Hepatocyte (in vitro differentiated cells): ENCODE results near the gene MATCAP1. TPM values are rescaled to one million over a fixed set of nuclear protein-coding genes. Genes with fewer than 3 reads are reported as not detected.

ENCODE experiments used
- DNase-seq: peaks from one replicate; pipeline ENCODE4 v3.0.0-alpha.2; 2016; ENCODE audit warnings: low spot score
- H2AFZ ChIP-seq: fragments of 200-600 bp; sonication (generic); 2 replicates; pipeline ENCODE4 v1.6.0; 2016; ENCODE audit warnings: antibody characterized with exemption, mild to moderate bottlenecking
- H3K27ac ChIP-seq: fragments of 200-600 bp; sonication (generic); 2 replicates; pipeline ENCODE4 v1.5.1; 2016; ENCODE audit warnings: mild to moderate bottlenecking
- H3K27me3 ChIP-seq: fragments of 200-600 bp; sonication (generic); 2 replicates; pipeline ENCODE4 v1.6.1; 2016
- H3K36me3 ChIP-seq: fragments of 200-600 bp; sonication (generic); replicated peaks from 2 replicates; pipeline ENCODE4 v1.5.1; 2016; ENCODE audit warnings: low read depth; ENCODE audit not compliant: insufficient read depth
- H3K4me1 ChIP-seq: fragments of 200-600 bp; sonication (generic); 2 replicates; pipeline ENCODE4 v1.5.1; 2016; ENCODE audit warnings: mild to moderate bottlenecking, moderate library complexity; ENCODE audit not compliant: insufficient read depth
- H3K4me2 ChIP-seq: fragments of 200-600 bp; sonication (generic); 2 replicates; pipeline ENCODE4 v1.6.0; 2016
- H3K4me3 ChIP-seq: fragments of 200-600 bp; sonication (generic); 2 replicates; pipeline ENCODE4 v1.5.1; 2016; ENCODE audit warnings: mild to moderate bottlenecking
- H3K79me2 ChIP-seq: fragments of 200-600 bp; sonication (generic); 2 replicates; pipeline ENCODE4 v1.6.0; 2017; ENCODE audit warnings: mild to moderate bottlenecking
- H3K9me2 ChIP-seq: fragments of 200-600 bp; sonication (generic); replicated peaks from 2 replicates; pipeline ENCODE4 v1.6.0; 2017; ENCODE audit warnings: mild to moderate bottlenecking; ENCODE audit not compliant: insufficient read depth
- H3K9me3 ChIP-seq: fragments of 200-600 bp; sonication (generic); 2 replicates; pipeline ENCODE4 v1.5.1; 2016; ENCODE audit warnings: low read depth, mild to moderate bottlenecking
- H4K20me1 ChIP-seq: fragments of 200-600 bp; sonication (generic); 2 replicates; pipeline ENCODE4 v1.6.0; 2016; ENCODE audit warnings: mild to moderate bottlenecking; ENCODE audit not compliant: insufficient read depth, poor library complexity, severe bottlenecking
- CTCF ChIP-seq: fragments of 200-600 bp; sonication (generic); IDR thresholded peaks from 2 replicates; pipeline ENCODE4 v1.5.1; 2016; ENCODE audit warnings: antibody characterized with exemption, mild to moderate bottlenecking; ENCODE audit not compliant: poor library complexity
- EZH2 ChIP-seq: fragments of 200-600 bp; sonication (generic); IDR thresholded peaks from 2 replicates; pipeline ENCODE4 v1.6.1; 2016; ENCODE audit warnings: antibody characterized with exemption, mild to moderate bottlenecking, borderline replicate concordance
- EZH2phosphoT487 ChIP-seq: fragments of 200-600 bp; sonication (generic); IDR thresholded peaks from one replicate; pipeline ENCODE4 v1.6.1; 2018; ENCODE audit warnings: antibody characterized with exemption, mild to moderate bottlenecking, low read depth, moderate library complexity; ENCODE audit not compliant: unreplicated experiment, severe bottlenecking
- WGBS: methylation state at CpG from one replicate; pipeline ENCODE4 v1.1.6; 2016; ENCODE audit warnings: low lambda C conversion rate; ENCODE audit errors: missing lambda C conversion rate; 5-methylcytosine and 5-hydroxymethylcytosine counted together
- polyA plus RNA-seq: library from polyadenylated mRNA; unstranded; fragments of >200 nt; fragmentation: Nextera tagmentation; extraction: Ambion mirVana; gene quantifications from 2 replicates; pipeline ENCODE4 v1.2.1, GENCODE V29; 2016
- total RNA-seq: library from RNA; depleted of rRNA; stranded (reverse); fragments of >200 nt; gene quantifications from 2 replicates; pipeline ENCODE4 v1.2.3, GENCODE V29; 2014

MATCAP1 gene
- total and polyA plus RNA-seq, 2 experiments from 2014 or later, result 22.3 to 25.4 TPM

- no peaks in the 10 kb centered on the region for H3K36me3 ChIP-seq
- no peaks in the 10 kb centered on the region for H3K79me2 ChIP-seq
- peaks cover 47% of the 10 kb centered on the region for H3K27me3 ChIP-seq
- no peak for DNase-seq
- H3K9me2 ChIP-seq, result no peaks in the 10 kb centered on the region
- H3K4me2 ChIP-seq, result peak overlapping the region; percentile 97
- TF ChIP-seq EZH2phosphoT487, result no peak
- no peak for TF ChIP-seq CTCF
- H3K9me3 ChIP-seq, result no peaks in the 10 kb centered on the region
- H3K27ac ChIP-seq, result no peak overlapping the region
- peaks cover 35% of the 10 kb centered on the region for H3K4me1 ChIP-seq
- no peaks in the 10 kb centered on the region for H4K20me1 ChIP-seq
- 25% methylated on average over 9 of the region's 9 CpGs for WGBS
- no peak overlapping the region for H2AFZ ChIP-seq
- H3K4me3 ChIP-seq, result no peak overlapping the region
Measured at GRCh38 chr16:67169011-67169451, 14.7 kb downstream of the MATCAP1 start.

GRCh38 chr16:67167588-67167987 lies 16.2 kb downstream of the MATCAP1 start:
- no peaks in the 10 kb centered on the region for H3K79me2 ChIP-seq
- no peak overlapping the region for H3K27ac ChIP-seq
- no peak overlapping the region for H3K4me3 ChIP-seq
- no peak for DNase-seq
- H3K36me3 ChIP-seq, result no peaks in the 10 kb centered on the region
- no peak overlapping the region for H2AFZ ChIP-seq
- 79% methylated on average over 3 of the region's 7 CpGs for WGBS
- H4K20me1 ChIP-seq, result no peaks in the 10 kb centered on the region
- H3K27me3 ChIP-seq, result peaks cover 61% of the 10 kb centered on the region
- no peaks in the 10 kb centered on the region for H3K9me2 ChIP-seq
- TF ChIP-seq EZH2 (no peak), EZH2phosphoT487 (no peak), CTCF (no peak)
- peaks cover 48% of the 10 kb centered on the region for H3K4me1 ChIP-seq
- H3K9me3 ChIP-seq, result no peaks in the 10 kb centered on the region
- H3K4me2 ChIP-seq, result no peak overlapping the region

- DNase-seq, result no peak
- no peaks in the 10 kb centered on the region for H3K79me2 ChIP-seq
- no peaks in the 10 kb centered on the region for H3K9me2 ChIP-seq
- peaks cover 2% of the 10 kb centered on the region for H4K20me1 ChIP-seq
- no peak overlapping the region for H3K27ac ChIP-seq
- no peak overlapping the region for H2AFZ ChIP-seq
- TF ChIP-seq CTCF (no peak), EZH2phosphoT487 (no peak), EZH2 (no peak)
- 78% methylated on average over 4 of the region's 5 CpGs for WGBS
- no peaks in the 10 kb centered on the region for H3K36me3 ChIP-seq
- peaks cover 48% of the 10 kb centered on the region for H3K4me1 ChIP-seq
- no peak overlapping the region for H3K4me2 ChIP-seq
- H3K9me3 ChIP-seq, result no peaks in the 10 kb centered on the region
- H3K27me3 ChIP-seq, result peaks cover 70% of the 10 kb centered on the region
- H3K4me3 ChIP-seq, result no peak overlapping the region
Measured at GRCh38 chr16:67166598-67167168, 17.1 kb downstream of the MATCAP1 start.

GRCh38 chr16:67166110-67166547 lies 17.6 kb downstream of the MATCAP1 start:
- Histone ChIP-seq H3K4me2 (no peak overlapping the region), H3K36me3 (no peaks in the 10 kb centered on the region)
- 18% methylated on average over 13 of the region's 18 CpGs for WGBS

More at GRCh38 chr16:67166110-67166547, 17.6 kb downstream of the MATCAP1 start:
- H3K9me2 ChIP-seq, result no peaks in the 10 kb centered on the region
- no peak overlapping the region for H3K27ac ChIP-seq
- no peaks in the 10 kb centered on the region for H3K9me3 ChIP-seq
- H3K27me3 ChIP-seq, result peaks cover 75% of the 10 kb centered on the region
- H3K4me1 ChIP-seq, result peaks cover 50% of the 10 kb centered on the region
- no peaks in the 10 kb centered on the region for H3K79me2 ChIP-seq
- peaks cover 4% of the 10 kb centered on the region for H4K20me1 ChIP-seq
- no peak overlapping the region for H2AFZ ChIP-seq
- TF ChIP-seq CTCF (no peak), EZH2 (no peak), EZH2phosphoT487 (no peak)
- DNase-seq, result no peak
- no peak overlapping the region for H3K4me3 ChIP-seq
